ENCODE measurements around the gene ESPL1. TPM values are rescaled to one million over a fixed set of nuclear protein-coding genes. Genes with fewer than 3 reads are reported as not detected.

ESPL1 gene
- total and polyA plus RNA-seq, 2 of the 8 experiments (the other 6 are each of a cell fraction or from before 2014, with no cell fraction given), result 31.8 to 52.7 TPM

GRCh38 chr12:53330671-53331070, 62.6 kb downstream of the ESPL1 start:
- WGBS, 2 experiments (ENCODE audit: extremely low coverage in 1 of 2, insufficient coverage in 1 of 2, insufficient read length in 1 of 2, insufficient replicate concordance in 2 of 2, low coverage in 1 of 2, low lambda C conversion rate in 2 of 2, missing lambda C conversion rate in 1 of 2), result 78% methylated on average over 5 of the region's 5 CpGs; no CpG with 5 or more reads in 1 of the 2 experiments
- H3K36me3 ChIP-seq (ENCODE audit: control insufficient read depth in 2 of 4, insufficient read depth in 4 of 4, low read length in 3 of 4), result no peaks in the 10 kb centered on the region
- peaks cover 13 to 34% (median 31%) of the 10 kb centered on the region in 4 experiments for H3K27me3 ChIP-seq (replicated peaks in 1 of 4; ENCODE audit: control insufficient read depth in 3 of 4, extremely low read depth in 1 of 4, insufficient read depth in 3 of 4, low read length in 3 of 4)
- no peak overlapping the region for H3K18ac ChIP-seq (ENCODE audit: extremely low read depth, low read length)
- no peak overlapping the region for H3K56ac ChIP-seq (replicated peaks; ENCODE audit: insufficient read length, low read depth, low read length)
- no peak overlapping the region for H4K91ac ChIP-seq (replicated peaks; ENCODE audit: insufficient read length, low read length)
- H2AK5ac ChIP-seq (ENCODE audit: low read depth, low read length), result peak overlapping the region; percentile 75; the same call in 1 of the 2 replicates
- POLR2A ChIA-PET (ENCODE audit: partially characterized antibody), result interaction anchor here (0.6 to 2.5 kb wide), 5 partner anchors 10 to 150 kb away, joined by 3 to 8 read pairs (median 3); partner anchors contain the start of gene AAAS
- no peak overlapping the region for H3K4me2 ChIP-seq (ENCODE audit: insufficient read depth in 1 of 2, low read depth in 2 of 2, low read length in 2 of 2)
- H3K27ac ChIP-seq (ENCODE audit: low read depth, low read length), result no peak overlapping the region
- H3K4me3 ChIP-seq (ENCODE audit: extremely low read depth in 1 of 4, insufficient read depth in 2 of 4, low read depth in 3 of 4, low read length in 4 of 4), result no peak overlapping the region
- no peak overlapping the region for H2BK120ac ChIP-seq (replicated peaks; ENCODE audit: low read depth, low read length)
- peaks cover 0 to 11% (median 7%) of the 10 kb centered on the region in 4 experiments; a peak in 5 of 7 replicates for H3K4me1 ChIP-seq (replicated peaks in 1 of 4; ENCODE audit: control insufficient read depth in 3 of 4, insufficient read depth in 4 of 4, low read length in 3 of 4)
- peaks cover 0 to 2% of the 10 kb centered on the region in 2 experiments for H4K20me1 ChIP-seq (replicated peaks in 1 of 2; ENCODE audit: control insufficient read depth in 1 of 2, insufficient read depth in 2 of 2, low read length in 2 of 2)
- no peaks in the 10 kb centered on the region for H3K79me1 ChIP-seq (ENCODE audit: low read depth, low read length)
- H3K23me2 ChIP-seq (ENCODE audit: low read depth, low read length), result peaks cover 4% of the 10 kb centered on the region; the same call in 1 of the 2 replicates
- no peaks in the 10 kb centered on the region for H3K79me2 ChIP-seq (ENCODE audit: control insufficient read depth in 1 of 2, insufficient read depth in 2 of 2, low read length in 2 of 2)
- no peak overlapping the region for H3K14ac ChIP-seq (ENCODE audit: insufficient read length)
- H2AFZ ChIP-seq (ENCODE audit: low read length), result no peak overlapping the region
- H3K9ac ChIP-seq (replicated peaks in 1 of 4; ENCODE audit: extremely low read depth in 1 of 4, low read depth in 3 of 4, low read length in 3 of 4), result no peak overlapping the region
- no peak overlapping the region for H3K23ac ChIP-seq (ENCODE audit: insufficient read length)
- no peak overlapping the region for H2BK20ac ChIP-seq (ENCODE audit: low read length)
- TF ChIP-seq POLR2AphosphoS5 (IDR thresholded peaks at IDR 0.05; ENCODE audit: low read depth, low read length) (no peak), YY1 (IDR thresholded peaks at IDR 0.05; ENCODE audit: low read depth, low read length) (no peak), EGR1 (IDR thresholded peaks at IDR 0.05; ENCODE audit: borderline replicate concordance, low read depth, low read length) (no peak), CBX8 (IDR thresholded peaks at IDR 0.05; ENCODE audit: borderline replicate concordance, low read depth, low read length) (no peak), TAF7 (optimal IDR thresholded peaks at IDR 0.05; ENCODE audit: borderline replicate concordance, low read depth, low read length) (no peak), ATF2 (IDR thresholded peaks at IDR 0.05; ENCODE audit: low read length) (no peak), NANOG (IDR thresholded peaks at IDR 0.05; ENCODE audit: insufficient read depth, low read depth, low read length, poor library complexity, severe bottlenecking) (no peak), TAF1 (IDR thresholded peaks at IDR 0.05; ENCODE audit: low read depth, low read length) (no peak), CTBP2 (IDR thresholded peaks at IDR 0.05; ENCODE audit: borderline replicate concordance, insufficient read depth, insufficient read length, low read length) (no peak), CHD1 (IDR thresholded peaks at IDR 0.05; ENCODE audit: low read depth, low read length) (no peak), SRF (IDR thresholded peaks at IDR 0.05; ENCODE audit: low read depth, low read length) (no peak), SAP30 (IDR thresholded peaks at IDR 0.05; ENCODE audit: insufficient read depth, insufficient replicate concordance, low read length) (no peak)
- no peak overlapping the region for H3K4ac ChIP-seq (replicated peaks; ENCODE audit: insufficient read length, low read depth, low read length)
- FAIRE-seq (no peak), DNase-seq (ENCODE audit: low read depth in 1 of 2, low spot score in 2 of 2) (no peak)
- H3K9me3 ChIP-seq (ENCODE audit: insufficient read depth in 2 of 2, low read depth in 1 of 2, low read length in 1 of 2), result no peaks in the 10 kb centered on the region
- H4K8ac ChIP-seq (ENCODE audit: extremely low read depth, insufficient read depth, low read length), result no peak overlapping the region
- no peak overlapping the region for H4K5ac ChIP-seq (ENCODE audit: insufficient read length, low read depth, low read length)
- H2BK15ac ChIP-seq (ENCODE audit: low read length), result 0 out of 2 replicates have a peak overlapping the region, but pooled peaks have one; percentile 81
- no peak overlapping the region for H2BK5ac ChIP-seq (ENCODE audit: low read depth, low read length)
- no peak overlapping the region for H2BK12ac ChIP-seq (ENCODE audit: low read depth, low read length)
- CTCF ChIA-PET (ENCODE audit: partially characterized antibody), result interaction anchor here (0.6 to 21.2 kb wide), 5 partner anchors 9 to 1304 kb away, joined by 3 to 381 read pairs (median 3); partner anchors contain the start of gene AAAS
